ENCODE data around the gene GNG8.

DNA sequence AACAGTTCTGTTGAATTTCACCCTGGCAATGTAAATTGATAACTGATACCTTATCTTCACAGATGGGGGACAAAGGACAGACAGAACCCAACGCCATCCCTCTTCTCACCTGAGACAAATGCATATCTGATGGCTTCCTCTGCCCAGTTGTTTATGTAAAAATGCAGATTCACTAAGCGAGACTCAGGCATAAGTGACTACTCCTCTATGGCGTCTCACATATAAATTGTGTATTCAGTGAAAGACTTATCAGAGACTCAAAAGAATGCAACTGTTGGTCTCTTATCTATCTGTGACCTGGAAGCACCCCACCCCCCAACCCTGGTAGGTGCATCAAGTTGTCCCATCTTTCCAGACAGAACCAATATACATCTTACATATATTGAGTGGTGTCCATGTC lies 48.1 kb downstream of the GNG8 start:
- TF ChIP-seq CTCF (IDR thresholded peaks at IDR 0.05): no peak
- no peak for TF ChIP-seq POLR2A (IDR thresholded peaks at IDR 0.05)
